MCF 10A (cell line): ENCODE results near the gene ANXA3. TPM values are rescaled to one million over a fixed set of nuclear protein-coding genes. Genes with fewer than 3 reads are reported as not detected.

Experiments
- BruUV-seq: library from RNA; stranded (reverse); fragments of 400-500 nt; replicated peaks from 2 replicates; lab custom pipeline; 2021; lab: Mats Ljungman, UMichigan
- CTCF ChIA-PET: fragments of 300-600 bp; sonication (Branson Sonifier 250); formaldehyde crosslinking; extraction: SDS; loops from one replicate; lab custom pipeline; 2021; ENCODE audit warnings: antibody characterized with exemption, inconsistent platforms; lab: Yijun Ruan, JAX
- POLR2A ChIA-PET: fragments of 300-600, 350-650 bp; sonication (Branson Sonifier 250); formaldehyde crosslinking; extraction: SDS; loops from one replicate; lab custom pipeline; 2020; ENCODE audit warnings: antibody characterized with exemption, inconsistent platforms; lab: Yijun Ruan, JAX
- DNase-seq: peaks from one replicate; pipeline ENCODE4 v3.0.0-alpha.2; 2018; ENCODE audit not compliant: unreplicated experiment
- H3K27ac Mint-ChIP-seq: one replicate; pipeline ENCODE4 v1.8.0; 2022; ENCODE audit warnings: mild to moderate bottlenecking, low read depth, mixed read lengths; ENCODE audit not compliant: unreplicated experiment
- H3K27me3 Mint-ChIP-seq: one replicate; pipeline ENCODE4 v1.8.0; 2022; ENCODE audit warnings: mixed read lengths; ENCODE audit not compliant: insufficient read depth, unreplicated experiment
- H3K36me3 Mint-ChIP-seq: one replicate; pipeline ENCODE4 v1.8.0; 2022; ENCODE audit warnings: mild to moderate bottlenecking, moderate library complexity, mixed read lengths; ENCODE audit not compliant: insufficient read depth, unreplicated experiment
- H3K4me1 Mint-ChIP-seq: one replicate; pipeline ENCODE4 v1.8.0; 2022; ENCODE audit warnings: mixed read lengths; ENCODE audit not compliant: insufficient read depth, unreplicated experiment
- H3K4me3 Mint-ChIP-seq: one replicate; pipeline ENCODE4 v1.8.0; 2022; ENCODE audit warnings: mild to moderate bottlenecking, moderate library complexity, mixed read lengths; ENCODE audit not compliant: unreplicated experiment
- H3K9me3 Mint-ChIP-seq: one replicate; pipeline ENCODE4 v1.8.0; 2022; ENCODE audit warnings: mixed read lengths; ENCODE audit not compliant: unreplicated experiment
- intact Hi-C: fragments of 100-400 bp; cut with micrococcal nuclease; formaldehyde crosslinking; loops from 2 replicates; pipeline ENCODE4 v1.14.1; 2022
- total RNA-seq: library from RNA; stranded (reverse); gene quantifications from 2 replicates; pipeline ENCODE4 v1.2.3, GENCODE V29; 2022
- TF ChIP-seq, protein P1 (sequence below): fragments of 200-600 bp; IDR thresholded peaks from one replicate; pipeline ENCODE4 v1.8.0; 2022; ENCODE audit warnings: antibody characterized with exemption, mild to moderate bottlenecking; ENCODE audit not compliant: unreplicated experiment

The ANXA3 gene
- total RNA-seq, 1 experiment from 2014 or later = 260 TPM

DNA sequence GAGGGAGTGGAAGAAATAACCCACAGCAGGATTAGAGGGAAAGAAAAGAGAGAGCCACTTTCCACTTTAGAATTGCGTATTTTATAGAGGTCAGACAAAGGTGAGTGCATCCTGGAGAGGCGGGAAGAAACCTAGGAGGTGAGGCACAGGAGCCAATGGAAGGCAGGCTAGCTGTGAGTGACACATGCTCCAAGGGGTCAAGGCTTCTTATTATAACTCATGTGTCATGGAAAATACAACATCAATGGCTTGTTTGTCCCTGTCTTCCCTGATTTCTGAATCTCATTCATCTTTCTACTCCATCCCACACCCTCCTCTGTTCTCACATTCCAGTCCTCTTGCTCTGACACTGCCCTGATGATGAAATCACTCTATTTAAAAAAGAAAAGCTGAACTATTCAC, 14.4 kb downstream of the ANXA3 start:
- peak overlapping the region; percentile 42 for H3K4me3 Mint-ChIP-seq
- no peaks in the 10 kb centered on the region for H3K36me3 Mint-ChIP-seq
- H3K4me1 Mint-ChIP-seq = peaks cover 69% of the 10 kb centered on the region
- H3K27ac Mint-ChIP-seq = peak overlapping the region; percentile 93
- ChIA-PET POLR2A (interaction anchor here (0.6 to 5.3 kb wide), 10 partner anchors 9 to 746 kb away, joined by 3 to 38 read pairs (median 3); partner anchors contain the start of genes ANXA3 and MRPL1), CTCF (interaction anchor here (0.5 to 0.9 kb wide), 4 partner anchors 13 to 1790 kb away, joined by 3 to 4 read pairs (median 4); no protein-coding TSS in a partner anchor)
- DNase-seq = peak; percentile 52
- intact Hi-C loops = no loop called here
- no peaks in the 10 kb centered on the region for H3K27me3 Mint-ChIP-seq
- TF ChIP-seq, protein P1, sequence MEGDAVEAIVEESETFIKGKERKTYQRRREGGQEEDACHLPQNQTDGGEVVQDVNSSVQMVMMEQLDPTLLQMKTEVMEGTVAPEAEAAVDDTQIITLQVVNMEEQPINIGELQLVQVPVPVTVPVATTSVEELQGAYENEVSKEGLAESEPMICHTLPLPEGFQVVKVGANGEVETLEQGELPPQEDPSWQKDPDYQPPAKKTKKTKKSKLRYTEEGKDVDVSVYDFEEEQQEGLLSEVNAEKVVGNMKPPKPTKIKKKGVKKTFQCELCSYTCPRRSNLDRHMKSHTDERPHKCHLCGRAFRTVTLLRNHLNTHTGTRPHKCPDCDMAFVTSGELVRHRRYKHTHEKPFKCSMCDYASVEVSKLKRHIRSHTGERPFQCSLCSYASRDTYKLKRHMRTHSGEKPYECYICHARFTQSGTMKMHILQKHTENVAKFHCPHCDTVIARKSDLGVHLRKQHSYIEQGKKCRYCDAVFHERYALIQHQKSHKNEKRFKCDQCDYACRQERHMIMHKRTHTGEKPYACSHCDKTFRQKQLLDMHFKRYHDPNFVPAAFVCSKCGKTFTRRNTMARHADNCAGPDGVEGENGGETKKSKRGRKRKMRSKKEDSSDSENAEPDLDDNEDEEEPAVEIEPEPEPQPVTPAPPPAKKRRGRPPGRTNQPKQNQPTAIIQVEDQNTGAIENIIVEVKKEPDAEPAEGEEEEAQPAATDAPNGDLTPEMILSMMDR = no peak
- no peaks in the 10 kb centered on the region for H3K9me3 Mint-ChIP-seq
- no TSS peak for BruUV-seq

DNA sequence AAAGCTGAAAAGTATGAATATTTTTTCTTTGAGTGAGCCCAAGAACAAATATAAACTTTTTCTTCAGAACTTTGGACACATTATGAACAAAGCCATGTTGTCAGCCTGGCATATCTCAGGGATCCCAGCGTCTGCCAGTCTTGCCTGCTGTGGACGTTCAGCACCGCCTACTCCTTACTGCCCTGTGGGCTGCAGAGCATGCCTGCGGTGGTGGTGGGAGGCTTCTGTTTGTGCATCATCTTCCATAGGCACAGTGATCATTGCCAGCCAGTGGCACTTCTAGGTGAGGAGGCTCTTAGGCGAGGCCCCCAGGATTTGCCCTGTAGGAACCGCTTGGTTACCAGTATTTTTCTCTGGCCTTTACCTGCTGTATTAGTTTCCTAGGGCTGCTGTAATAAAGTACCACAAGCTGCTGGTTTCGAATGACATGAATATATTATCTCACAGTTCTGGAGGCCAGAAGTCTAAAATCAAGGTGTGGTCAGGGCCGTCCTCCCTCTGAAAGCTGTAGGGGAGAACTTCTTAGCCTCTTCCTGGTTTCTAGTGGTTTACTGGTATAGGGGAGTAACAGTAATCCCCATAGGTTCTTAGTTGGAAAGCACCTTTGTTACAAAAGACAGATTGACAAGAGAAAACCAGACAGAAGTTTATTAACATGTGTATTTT, 15.4 kb downstream of the ANXA3 start:
- Mint-ChIP-seq H3K36me3 (peaks cover 2% of the 10 kb centered on the region), H3K27me3 (no peaks in the 10 kb centered on the region), H3K9me3 (no peaks in the 10 kb centered on the region), H3K4me1 (peaks cover 59% of the 10 kb centered on the region), H3K27ac (peak overlapping the region; percentile 93), H3K4me3 (no peak overlapping the region)
- POLR2A ChIA-PET = interaction anchor here (0.6 to 5.3 kb wide), 8 partner anchors 8 to 704 kb away, joined by 3 to 38 read pairs (median 5); partner anchors contain the start of genes ANXA3 and MRPL1
- no TSS peak for BruUV-seq
- intact Hi-C loops = no loop called here
- DNase-seq = no peak
- CTCF ChIA-PET = interaction anchor here (0.5 to 0.9 kb wide), 3 partner anchors 14 to 1789 kb away, joined by 3 to 4 read pairs (median 3); no protein-coding TSS in a partner anchor
- TF ChIP-seq, protein P1 = no peak

- ChIA-PET POLR2A (interaction anchor here (0.8 to 5.3 kb wide), 5 partner anchors 9 to 639 kb away, joined by 3 to 38 read pairs (median 4); partner anchors contain the start of gene ANXA3), CTCF (no interaction called here)
- intact Hi-C loops = no loop called here
- no peak for DNase-seq
- TF ChIP-seq, protein P1 = no peak
- Mint-ChIP-seq H3K27me3 (no peaks in the 10 kb centered on the region), H3K36me3 (peaks cover 8% of the 10 kb centered on the region), H3K9me3 (no peaks in the 10 kb centered on the region), H3K4me1 (peaks cover 53% of the 10 kb centered on the region), H3K4me3 (no peak overlapping the region), H3K27ac (peak overlapping the region; percentile 93)
- no TSS peak for BruUV-seq
Measured at GRCh38 chr4:78567500-78568060, 16.0 kb downstream of the ANXA3 start.
